GM21447 (cell line): ENCODE results near the gene GAS6.
"Not testable (repeated sequence)": the region's sequence is repeated elsewhere in the genome, so short reads cannot be mapped to it uniquely, and the experiment has no call there.

Source experiments
- ATAC-seq: cut with Tn5 transposase; IDR thresholded peaks from one replicate; pipeline ENCODE4 v1.9.1; 2021; ENCODE audit not compliant: unreplicated experiment

The GAS6 gene

DNA sequence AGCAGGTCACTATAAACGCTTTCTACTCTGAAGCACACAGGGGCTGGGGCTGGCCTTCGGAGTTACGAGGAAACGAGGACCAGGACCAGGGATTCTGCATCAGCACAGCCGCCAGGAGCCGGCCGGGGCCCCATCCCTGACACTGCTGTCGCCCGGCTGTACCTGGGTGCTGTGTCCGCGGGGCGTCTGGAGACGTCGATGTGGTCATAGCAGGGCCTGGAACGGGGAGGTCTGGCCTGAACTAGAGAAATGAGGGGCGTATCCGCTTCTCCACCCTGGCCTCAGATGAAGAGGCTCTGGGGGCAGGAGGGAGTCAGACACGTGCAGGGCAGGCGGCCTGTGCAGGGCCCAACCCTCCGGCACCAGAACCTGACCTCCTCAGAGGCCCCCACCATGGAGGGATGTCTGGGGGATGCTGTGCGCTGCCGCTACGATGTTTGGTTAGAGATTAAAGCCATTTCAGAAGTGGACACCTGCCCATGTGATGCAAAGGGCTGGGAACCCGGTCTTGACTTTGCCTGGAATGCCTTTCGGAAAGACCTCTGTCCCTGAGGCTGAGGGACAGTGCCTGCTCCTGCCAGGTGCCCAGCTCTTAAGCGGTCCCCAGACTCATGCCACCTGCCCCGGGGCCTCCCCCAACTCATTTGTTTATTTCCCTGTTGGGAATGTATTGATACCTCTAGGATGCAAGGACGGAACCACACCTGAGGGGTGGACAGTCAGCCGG lies 21.4 kb downstream of the GAS6 start:
- ATAC-seq = no peak

DNA sequence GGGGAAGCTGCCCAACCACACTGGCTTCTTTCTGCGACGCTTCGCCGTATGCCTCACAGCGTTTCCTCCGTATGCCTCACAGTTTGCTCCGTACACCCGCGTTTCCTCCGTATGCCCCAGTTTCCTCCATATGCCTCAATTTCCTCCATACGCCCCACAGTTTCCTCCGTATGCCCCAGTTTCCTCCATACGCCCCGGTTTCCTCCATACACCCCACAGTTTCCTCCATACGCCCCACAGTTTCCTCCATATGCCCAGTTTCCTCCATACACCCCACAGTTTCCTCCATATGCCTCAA lies 22.6 kb downstream of the GAS6 start:
- no peak for ATAC-seq

DNA sequence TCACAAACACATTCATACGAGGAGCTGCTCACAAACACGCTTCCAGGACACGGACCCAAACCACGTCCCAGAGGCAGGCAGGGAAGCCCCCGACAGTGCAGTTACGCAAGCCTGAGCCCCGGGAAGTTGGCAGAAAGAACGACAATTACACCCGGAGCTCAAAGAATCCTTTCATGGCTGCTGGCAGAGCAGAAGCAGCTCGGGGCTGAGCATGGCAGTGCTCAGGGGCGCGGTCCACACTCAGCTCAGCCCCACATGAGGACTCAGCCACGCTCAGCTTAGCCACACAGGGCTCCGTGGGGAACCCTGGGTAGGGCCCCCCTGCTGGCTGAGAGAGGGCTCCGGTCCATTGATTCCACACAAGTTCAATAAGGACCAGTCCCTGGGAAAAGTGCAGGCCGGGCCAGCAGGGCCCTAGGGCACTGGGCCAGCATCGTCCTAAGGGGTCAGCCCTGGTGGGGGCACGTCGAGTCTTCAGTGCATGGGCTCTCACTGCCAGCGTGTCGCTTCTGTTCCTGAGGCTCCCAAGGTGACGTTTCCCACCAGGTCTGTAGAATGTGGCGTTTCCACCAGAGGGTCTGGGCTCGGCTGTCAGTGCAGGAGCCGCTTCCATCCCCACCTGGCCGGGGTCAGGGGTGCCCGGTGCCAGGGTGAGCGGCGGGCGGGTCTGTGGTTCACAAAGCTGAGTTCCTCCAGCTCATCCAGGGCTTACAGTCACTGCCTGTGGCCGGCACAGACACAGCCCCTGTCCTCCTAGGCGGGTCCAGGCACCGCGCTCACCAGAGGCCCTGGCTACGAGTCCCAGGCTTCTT lies 23.1 kb downstream of the GAS6 start:
- no peak for ATAC-seq

DNA sequence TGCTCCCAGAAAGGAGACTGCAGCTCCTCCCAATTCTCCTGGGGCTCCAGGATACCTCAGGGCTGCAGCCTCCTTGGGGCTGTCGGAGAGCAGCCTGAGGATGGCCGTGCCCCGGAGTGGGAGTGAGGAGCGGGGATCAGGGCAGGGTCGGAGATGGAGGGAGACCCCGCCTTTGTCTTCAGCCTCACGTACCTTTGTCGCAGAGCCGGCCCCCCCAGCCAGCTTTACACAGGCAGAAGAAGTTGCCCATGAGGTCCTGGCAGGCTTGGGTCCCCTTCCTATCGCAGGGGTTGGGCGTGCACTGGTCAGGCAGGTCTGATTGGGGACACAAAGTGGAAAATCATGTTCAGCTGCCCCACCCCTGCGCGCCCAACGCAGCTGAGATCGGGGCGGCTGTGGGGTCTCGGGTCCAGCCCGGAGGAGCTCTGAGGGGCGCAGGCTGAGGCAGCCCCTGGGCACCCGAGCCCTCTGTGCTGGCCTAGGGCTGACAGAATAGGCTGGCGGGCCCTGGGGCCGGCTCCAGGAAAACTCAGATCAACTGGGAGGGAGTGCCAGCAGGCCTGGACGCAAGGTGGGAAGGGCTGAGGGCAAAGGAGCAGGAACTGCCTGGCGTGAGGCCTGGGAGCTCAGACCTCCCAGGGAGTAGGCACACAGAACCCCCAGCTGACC lies 24.2 kb downstream of the GAS6 start:
- no peak for ATAC-seq

DNA sequence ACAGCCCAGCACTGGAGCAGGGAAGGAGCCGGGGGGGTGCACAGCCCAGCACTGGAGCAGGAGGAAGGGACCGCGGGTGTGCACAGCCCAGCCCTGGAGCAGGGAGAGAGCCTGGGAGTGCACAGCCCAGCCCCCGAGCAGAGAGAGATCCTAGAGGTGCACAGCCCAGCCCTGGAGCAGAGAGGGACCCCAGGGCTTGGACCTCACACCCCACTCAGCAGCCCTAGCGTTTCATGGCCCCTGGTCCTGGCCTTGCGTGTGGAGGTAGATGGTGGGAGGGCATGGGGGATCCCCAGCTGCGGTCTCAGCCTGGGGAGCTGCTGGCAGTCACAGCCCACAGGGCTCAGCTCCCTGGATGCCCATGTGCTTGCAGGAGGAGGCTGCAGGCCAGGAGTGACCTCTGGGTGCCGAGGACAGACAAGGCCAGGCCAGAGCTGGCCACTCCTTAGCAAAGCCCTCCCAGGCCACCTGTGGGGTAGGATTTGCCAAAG lies 25.1 kb downstream of the GAS6 start:
- no peak for ATAC-seq

DNA sequence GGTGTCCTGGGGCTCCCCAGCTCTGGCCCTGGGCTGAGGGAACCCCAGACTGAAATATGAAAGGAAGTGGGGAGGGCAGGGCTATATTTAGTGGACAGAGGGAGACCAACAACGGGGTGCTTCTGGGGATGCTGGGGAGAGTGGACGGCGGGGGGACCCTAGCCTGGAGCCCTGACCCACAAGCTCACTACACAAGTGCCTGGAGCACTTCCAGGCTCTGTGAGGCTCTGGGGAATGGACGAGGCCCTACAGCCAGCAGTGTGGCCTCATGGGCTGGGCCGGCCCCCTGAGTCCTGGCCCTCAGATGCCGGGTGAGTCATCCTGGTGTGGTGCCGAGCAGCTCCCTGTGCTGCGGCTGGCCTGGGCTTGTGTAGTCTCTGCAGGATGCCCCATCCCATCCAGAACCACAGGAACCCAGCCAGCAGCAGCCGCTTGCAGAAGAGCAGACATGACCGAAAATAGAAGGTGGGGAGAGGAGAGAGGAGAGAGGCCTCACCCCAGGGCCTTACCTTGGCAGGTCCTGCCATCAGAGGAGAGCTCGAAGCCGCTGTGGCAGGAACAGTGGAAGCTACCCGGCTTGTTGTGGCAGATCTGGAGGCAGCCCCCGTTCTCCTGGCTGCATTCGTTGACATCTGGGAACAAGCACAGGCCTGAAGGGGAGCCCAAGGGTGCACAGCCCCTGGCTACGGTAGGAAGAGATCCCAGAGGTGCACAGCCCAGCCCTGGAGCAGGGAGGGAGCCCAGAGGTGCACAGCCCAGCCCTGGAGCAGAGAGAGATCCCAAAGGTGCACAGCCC lies 26.1 kb downstream of the GAS6 start:
- no peak for ATAC-seq

DNA sequence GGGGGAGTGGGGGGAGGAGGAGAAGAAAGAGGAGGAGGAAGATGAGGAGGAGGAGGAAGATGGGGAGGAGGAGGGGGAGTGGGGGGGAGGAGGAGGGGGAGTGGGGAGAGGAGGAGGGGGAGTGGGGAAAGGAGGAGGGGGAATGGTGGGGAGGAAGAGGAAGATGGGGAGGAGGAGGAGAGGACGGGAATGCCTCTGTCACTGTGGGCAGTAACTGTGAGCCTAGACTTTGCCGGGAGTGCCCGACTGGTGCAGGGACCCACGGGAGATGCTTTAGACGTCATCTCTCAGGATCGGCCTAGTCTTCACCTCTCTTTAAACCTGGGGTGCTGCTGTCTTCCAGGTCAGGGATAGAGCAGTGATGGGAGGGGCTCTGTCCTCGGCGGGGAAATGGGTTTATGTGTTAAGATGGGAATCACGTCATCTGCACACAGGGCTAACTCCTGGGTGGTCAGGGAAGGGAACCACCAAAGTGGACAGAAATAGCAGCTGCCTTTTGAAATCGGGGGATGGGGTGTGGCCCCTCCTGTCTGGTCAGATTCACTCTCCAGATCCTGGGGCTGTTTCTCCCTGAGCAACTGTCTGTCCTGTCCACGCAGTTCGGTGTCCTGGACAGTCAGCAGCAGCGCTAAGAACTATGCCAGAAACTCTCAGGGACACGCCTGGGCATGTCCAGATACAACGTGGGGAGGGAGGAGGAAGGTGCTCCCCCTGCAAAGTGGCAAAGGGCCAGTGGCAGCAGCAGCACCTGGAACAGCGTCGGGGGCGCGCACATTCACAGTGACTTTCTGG lies 26.9 kb downstream of the GAS6 start:
- no peak for ATAC-seq

DNA sequence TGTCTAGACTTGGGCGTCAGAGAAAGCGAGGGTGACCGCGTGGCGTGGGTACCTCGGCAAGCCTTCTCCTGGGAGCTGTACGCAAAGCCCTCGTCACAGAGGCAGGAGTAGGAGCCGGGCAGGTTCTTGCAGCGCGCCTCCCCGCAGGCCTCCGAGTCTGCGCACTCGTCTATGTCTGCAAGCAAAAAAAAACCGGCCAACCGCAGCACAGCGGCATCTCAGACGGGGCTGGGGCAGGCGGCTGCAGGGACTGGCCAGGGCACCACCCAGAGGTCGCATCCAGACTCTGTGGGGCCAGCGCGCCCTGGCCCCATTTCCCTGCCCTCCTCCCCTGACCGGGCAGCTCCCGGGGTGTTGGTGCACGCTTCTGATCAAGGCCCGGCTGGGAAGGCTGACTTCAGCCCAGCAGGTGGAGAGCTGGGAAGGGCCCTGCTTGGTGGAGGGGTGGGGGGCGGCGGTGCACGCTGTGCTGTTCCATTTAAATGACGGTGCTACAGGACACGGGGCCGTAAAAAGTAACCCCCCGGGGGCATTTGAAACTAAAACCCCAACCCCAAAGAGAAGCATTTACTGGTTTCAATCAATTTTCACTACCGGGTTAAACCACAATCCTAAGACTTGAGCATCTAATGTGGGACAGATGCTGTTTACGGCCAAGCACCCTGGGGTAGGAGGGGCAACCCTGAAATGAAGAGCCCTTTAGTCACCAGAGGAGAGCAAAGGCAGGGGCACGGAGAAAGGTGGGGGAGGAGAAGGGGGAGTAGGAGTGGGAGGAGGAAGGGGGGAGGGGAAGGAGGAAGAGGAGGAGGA lies 28.2 kb downstream of the GAS6 start:
- ATAC-seq = no peak

DNA sequence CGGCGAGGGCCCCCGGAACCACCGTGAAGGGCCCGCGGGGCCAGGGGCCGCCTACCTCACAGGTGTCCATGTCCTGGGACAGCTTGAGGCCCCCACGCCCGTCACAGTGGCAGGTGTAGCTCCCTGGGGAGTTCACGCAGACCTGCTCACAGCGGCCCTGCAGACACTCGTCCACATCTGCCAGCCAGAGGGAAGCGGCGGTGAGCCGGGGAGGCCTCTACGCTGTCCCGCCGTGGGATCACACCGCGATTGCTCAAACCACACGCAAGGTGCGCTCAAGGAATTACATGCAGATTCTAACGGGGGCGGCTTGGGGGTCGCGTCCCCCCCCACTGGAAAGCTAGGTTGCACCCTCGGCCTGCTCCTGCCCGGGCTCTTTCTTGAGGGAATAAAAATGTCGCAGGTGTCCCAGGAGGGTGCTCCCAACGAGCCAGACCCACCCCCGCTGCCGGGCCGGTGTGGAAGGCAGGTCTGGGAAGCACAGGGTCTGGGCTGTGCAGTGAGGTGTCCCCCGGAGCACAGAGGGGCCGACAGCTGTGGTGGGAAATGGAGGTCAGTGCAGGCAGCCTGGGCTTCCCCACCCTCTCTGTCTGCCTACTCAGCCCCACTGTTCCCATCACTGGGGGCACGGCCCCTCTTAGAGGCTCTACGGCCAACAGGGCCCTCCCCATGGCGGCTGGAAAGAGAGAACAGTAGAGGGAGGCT lies 29.2 kb downstream of the GAS6 start:
- no peak for ATAC-seq

DNA sequence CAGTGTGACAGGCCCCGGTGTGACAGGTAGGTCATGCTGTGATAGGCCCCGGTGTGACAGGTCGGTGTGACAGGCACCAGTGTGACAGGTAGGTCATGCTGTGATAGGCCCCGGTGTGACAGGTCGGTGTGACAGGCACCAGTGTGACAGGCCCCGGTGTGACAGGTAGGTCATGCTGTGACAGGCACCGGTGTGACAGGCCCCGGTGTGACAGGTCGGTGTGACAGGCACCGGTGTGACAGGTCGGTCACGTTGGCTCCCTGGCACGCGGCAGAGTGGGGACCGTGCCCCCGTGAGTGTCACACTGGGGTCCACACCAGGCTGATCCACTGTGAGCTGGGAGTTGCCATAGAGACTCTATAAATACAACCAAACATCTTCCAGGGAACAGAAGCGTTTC lies 29.9 kb downstream of the GAS6 start:
- not testable (repeated sequence) for ATAC-seq

DNA sequence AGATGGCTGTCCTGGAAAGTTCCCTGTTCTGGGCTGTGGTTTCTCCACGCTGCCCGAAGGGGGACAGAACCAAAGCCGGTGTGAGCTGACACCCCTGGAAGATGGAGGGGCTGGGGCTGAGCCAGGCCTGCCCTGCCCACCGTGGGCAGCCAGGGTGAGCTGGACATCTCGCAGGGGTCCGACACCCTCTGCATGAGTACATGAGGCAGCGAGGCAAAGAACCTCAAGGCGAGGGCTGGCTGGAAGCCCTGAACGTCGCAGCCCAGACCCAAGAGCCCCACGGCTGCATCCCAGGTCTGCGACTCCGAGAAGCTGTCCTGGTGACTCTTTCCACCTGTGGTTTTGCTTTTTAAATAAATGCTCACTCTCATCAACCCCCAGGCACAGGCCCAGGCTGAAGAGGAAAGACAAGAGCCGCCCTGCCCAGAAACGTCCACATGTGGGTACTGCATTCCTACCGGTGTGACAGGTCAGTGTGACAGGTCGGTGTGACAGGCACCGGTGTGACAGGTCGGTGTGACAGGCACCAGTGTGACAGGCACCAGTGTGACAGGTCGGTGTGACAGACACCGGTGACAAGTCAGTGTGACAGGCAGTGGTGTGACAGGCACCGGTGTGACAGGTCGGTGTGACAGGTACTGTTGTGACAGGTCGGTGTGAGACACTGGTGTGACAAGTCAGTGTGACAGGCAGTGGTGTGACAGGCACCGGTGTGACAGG lies 30.6 kb downstream of the GAS6 start:
- no peak for ATAC-seq

DNA sequence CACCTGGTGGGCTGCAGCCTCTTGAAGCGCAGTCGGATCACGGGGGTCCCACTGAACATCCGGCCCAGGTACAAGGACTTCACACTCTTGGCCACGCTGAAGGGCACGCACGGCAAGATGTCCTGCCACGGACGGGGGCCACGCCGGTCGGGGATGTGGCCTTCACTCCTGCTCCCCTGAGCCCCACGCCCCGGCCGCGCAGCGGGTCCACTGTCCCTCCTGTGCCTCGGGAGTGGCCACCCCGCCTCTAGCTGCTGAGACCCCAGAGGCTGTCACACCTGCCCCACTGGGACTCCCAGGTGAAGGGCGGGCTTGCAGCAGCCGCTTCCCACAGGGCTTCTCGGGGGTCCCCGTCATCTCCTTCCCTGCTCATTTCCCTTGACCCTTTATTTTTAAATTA lies 31.2 kb downstream of the GAS6 start:
- no peak for ATAC-seq

DNA sequence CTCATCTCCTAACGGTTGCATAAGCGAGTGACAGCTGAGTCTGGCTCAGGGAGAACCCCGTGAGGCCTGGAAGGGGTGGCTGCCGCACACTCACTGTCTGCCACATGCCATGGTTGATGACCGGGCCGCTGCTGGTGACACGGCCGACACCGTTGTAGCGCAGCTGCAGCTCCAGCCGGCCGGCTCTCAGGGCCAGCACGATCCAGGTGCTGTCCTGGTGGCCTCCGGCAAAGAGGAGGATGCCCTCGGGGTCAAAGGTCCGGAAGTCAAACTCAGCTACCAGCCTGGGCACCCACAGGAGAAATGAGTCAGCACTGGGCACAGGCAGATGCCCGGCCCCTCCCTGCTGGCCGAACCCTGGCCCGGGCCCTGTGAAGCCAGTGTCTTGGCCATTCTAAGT lies 31.7 kb downstream of the GAS6 start:
- no peak for ATAC-seq

DNA sequence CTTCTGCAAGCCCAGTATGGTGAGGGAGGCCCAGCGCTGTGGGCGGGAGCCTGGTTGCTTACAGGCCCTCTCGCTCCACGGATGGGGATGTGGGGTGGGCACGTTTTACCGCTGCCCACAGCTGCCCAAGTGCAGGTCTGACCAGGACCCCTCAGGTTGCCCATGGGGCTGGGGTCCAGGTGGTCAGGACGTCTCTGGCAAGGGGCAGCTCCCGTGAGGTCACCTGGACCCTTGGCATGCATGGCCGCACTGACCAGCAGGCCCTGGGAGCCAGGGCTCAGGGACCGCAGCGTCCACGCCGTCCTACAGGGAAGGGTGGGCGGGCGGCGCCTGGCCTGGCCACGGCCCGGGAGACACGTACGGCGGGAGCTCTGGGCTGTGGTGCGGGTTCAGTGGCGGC lies 32.8 kb downstream of the GAS6 start:
- ATAC-seq = no peak

DNA sequence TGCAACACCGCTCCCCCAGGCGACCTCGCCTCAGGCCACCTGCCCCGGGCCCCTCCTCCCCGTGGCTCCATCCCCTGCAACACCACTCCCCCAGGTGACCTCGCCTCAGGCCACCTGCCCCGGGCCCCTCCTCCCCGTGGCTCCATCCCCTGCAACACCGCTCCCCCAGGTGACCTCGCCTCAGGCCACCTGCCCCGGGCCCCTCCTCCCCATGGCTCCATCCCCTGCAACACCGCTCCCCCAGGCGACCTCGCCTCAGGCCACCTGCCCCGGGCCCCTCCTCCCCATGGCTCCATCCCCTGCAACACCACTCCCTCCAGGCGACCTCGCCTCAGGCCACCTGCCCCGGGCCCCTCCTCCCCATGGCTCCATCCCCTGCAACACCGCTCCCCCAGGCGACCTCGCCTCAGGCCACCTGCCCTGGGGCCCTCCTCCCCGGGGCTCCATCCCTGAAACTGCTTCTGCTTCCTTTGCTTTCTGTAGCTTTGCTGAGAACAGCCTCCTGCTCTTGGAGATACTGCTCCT lies 33.4 kb downstream of the GAS6 start:
- not testable (repeated sequence) for ATAC-seq

DNA sequence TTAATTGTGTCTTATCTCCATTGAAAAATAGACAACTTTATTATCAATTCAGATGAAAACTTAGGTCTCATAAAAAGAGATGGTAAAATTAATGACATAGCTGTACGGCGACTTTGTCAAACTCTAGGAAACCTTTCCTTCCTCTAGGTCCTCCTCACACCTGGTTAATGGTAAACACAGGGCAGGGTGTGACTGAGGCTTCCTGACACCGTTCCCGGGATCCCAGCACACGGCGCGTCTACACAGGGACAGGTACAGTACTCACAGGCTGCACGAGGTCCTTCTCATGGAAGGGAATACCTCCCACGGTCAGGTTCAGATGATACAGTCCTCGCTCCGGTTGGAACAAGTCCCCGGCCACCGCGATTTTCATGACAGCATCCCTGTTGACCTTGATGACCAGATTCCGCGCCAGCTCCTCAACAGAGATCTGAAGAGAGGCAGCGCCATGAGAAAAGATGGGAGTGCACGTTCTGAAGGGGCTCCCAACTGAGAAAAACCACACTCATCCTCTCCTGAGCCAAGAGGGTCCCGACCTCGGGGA lies 35.5 kb downstream of the GAS6 start:
- ATAC-seq = no peak

DNA sequence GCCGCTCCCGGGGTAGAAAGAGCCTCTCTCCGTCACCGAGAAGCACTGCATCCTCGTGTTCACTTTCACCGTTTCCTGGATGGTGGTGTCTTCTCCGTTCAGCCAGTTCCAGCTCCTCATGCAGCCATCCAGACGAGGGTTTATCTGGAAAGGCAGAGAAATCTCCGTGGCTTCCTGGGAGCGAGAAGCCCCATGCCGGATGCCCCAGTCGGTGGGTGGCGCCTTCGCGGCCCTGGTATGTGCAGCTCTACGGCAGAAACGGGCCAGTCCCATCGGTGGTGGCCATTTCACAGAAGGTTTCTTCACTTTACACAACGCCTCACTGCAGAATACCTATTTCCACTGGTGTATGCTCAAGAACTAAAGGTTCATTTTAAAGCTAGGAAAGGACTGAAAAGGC lies 36.9 kb downstream of the GAS6 start:
- ATAC-seq = no peak

DNA sequence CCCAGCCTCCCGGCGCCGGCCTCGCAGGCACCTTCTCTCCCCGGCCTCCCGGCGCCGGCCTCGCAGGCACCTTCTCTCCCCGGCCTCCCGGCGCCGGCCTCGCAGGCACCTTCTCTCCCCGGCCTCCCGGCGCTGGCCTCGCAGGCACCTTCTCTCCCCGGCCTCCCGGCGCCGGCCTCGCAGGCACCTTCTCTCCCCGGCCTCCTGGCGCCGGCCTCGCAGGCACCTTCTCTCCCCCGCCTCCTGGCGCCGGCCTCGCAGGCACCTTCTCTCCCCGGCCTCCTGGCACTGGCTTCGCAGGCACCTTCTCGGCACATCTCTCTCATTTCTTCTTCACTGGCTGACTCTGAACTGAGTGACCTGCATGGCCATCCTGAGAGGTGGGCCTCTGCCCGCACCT lies 37.4 kb downstream of the GAS6 start:
- ATAC-seq = not testable (repeated sequence)
